Transverse colon (tissue), 3 donors: ENCODE results near the gene PNKD.

ENCODE experiments used
- CTCF ChIP-seq, 5 experiments: fragments of 200-600 bp in 3 of 5; fragments of 450-650 bp in 2 of 5; sonication (generic) in 3 of 5; IDR thresholded peaks; 1 replicate in 2 of 5; 2 replicates in 3 of 5; pipeline ENCODE4 v1.5.1; 2016 to 2017; ENCODE audit warnings: antibody characterized with exemption in 5 of 5, inconsistent platforms in 3 of 5, mild to moderate bottlenecking in 2 of 5, moderate library complexity in 1 of 5
- EP300 ChIP-seq: sonication (generic); formaldehyde crosslinking; IDR thresholded peaks from one replicate; pipeline ENCODE4 v1.6.1; 2017; ENCODE audit warnings: antibody characterized with exemption, low read depth
- POLR2A ChIP-seq: fragments of 450-650 bp; IDR thresholded peaks from one replicate; pipeline ENCODE4 v1.6.1; 2016; ENCODE audit warnings: antibody characterized with exemption, mild to moderate bottlenecking, moderate library complexity

- TF ChIP-seq EP300 (no peak), POLR2A (no peak), CTCF (IDR thresholded peaks at IDR 0.05) (no peak)
These were observed 17.6 kb upstream of the PNKD start for GRCh38 chr2:218252509-218253231.
